CD4-positive, alpha-beta T cell treated with Interferon gamma for 1 hour (primary cell): Measurements from ENCODE around the gene ACTR8.

Experiments used
- DNase-seq: peaks from one replicate; pipeline ENCODE4 v3.0.0-alpha.2; 2020

The ACTR8 gene

GRCh38 chr3:53862241-53862640, 19.7 kb downstream of the ACTR8 start:
- no peak for DNase-seq

- no peak for DNase-seq
These were observed 21.8 kb downstream of the ACTR8 start for GRCh38 chr3:53860196-53860595.

- DNase-seq: no peak
These were observed 22.8 kb downstream of the ACTR8 start for GRCh38 chr3:53859178-53859577.

- no peak for DNase-seq
These were observed 23.7 kb downstream of the ACTR8 start for GRCh38 chr3:53858096-53858741.

- DNase-seq: no peak
These were observed 25.0 kb downstream of the ACTR8 start for GRCh38 chr3:53856964-53857363.

- no peak for DNase-seq
These were observed 31.1 kb downstream of the ACTR8 start for GRCh38 chr3:53850895-53851294.

- DNase-seq: no peak
These were observed 32.0 kb downstream of the ACTR8 start for GRCh38 chr3:53849916-53850315.

- DNase-seq: no peak
These were observed 35.1 kb downstream of the ACTR8 start for GRCh38 chr3:53846851-53847155.

- no peak for DNase-seq
These were observed 35.7 kb downstream of the ACTR8 start, which contains the start of the genes CHDH and IL17RB for GRCh38 chr3:53846134-53846850. Gene CHDH, minus strand, starts transcription at chr3:53846419. Its CDS starts 22,411 bp downstream, at chr3:53824008. Gene IL17RB, plus strand, starts transcription at chr3:53846568. Its CDS starts 21 bp downstream, at chr3:53846589.

GRCh38 chr3:53845881-53846133, 36.1 kb downstream of the ACTR8 start:
- DNase-seq: no peak

GRCh38 chr3:53845103-53845880, 36.7 kb downstream of the ACTR8 start:
- no peak for DNase-seq

- DNase-seq: no peak
These were observed 37.5 kb downstream of the ACTR8 start for GRCh38 chr3:53844262-53845102.

GRCh38 chr3:53843195-53844177, 38.5 kb downstream of the ACTR8 start:
- no peak for DNase-seq

- DNase-seq: no peak
These were observed 39.3 kb downstream of the ACTR8 start for GRCh38 chr3:53842436-53843194.

- no peak for DNase-seq
These were observed 40.7 kb downstream of the ACTR8 start for GRCh38 chr3:53841296-53841695.

- DNase-seq: no peak
These were observed 44.6 kb downstream of the ACTR8 start for GRCh38 chr3:53837331-53837730.

- DNase-seq: no peak
These were observed 45.7 kb downstream of the ACTR8 start for GRCh38 chr3:53836084-53836872.

- DNase-seq: no peak
These were observed 46.7 kb downstream of the ACTR8 start for GRCh38 chr3:53835257-53835656.

GRCh38 chr3:53834429-53835095, 47.4 kb downstream of the ACTR8 start:
- no peak for DNase-seq

GRCh38 chr3:53833700-53834099, 48.3 kb downstream of the ACTR8 start:
- no peak for DNase-seq
